ENCODE measurements around the gene MRPL20.

DNA sequence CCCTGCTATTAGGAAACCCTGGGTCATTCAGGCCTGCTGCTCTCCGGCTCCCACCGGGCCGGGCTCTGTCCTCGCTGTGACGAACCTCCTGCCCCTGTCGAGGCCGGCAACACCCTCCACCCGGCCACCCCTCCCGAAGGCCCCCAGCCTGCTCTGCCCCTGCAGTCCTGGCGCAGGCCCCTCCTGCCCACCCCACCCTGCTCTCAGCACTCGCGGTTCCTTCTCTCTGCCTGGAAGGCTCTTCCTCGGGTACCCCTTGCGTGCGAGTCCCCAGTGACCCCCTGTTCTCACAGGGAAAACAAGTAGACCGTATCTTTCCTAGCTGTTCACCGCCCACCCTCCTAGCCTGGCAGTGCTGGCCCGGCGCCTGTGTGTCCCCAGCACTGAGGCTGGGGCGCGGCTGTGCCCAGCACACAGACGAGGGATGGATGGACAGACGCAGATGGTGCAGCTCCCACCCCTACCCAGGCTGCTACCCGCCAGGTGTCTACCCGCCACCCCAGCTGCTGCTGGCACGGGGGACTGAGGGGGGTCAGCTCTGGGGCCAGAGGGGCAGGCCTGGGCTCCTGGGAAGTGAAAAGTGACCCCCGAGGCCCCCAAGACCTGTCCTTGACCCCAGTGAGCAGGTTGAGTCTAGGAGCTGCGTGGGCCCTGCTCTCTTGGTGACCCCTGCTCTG lies 25.3 kb upstream of the MRPL20 start:
- TF ChIP-seq, protein P1, sequence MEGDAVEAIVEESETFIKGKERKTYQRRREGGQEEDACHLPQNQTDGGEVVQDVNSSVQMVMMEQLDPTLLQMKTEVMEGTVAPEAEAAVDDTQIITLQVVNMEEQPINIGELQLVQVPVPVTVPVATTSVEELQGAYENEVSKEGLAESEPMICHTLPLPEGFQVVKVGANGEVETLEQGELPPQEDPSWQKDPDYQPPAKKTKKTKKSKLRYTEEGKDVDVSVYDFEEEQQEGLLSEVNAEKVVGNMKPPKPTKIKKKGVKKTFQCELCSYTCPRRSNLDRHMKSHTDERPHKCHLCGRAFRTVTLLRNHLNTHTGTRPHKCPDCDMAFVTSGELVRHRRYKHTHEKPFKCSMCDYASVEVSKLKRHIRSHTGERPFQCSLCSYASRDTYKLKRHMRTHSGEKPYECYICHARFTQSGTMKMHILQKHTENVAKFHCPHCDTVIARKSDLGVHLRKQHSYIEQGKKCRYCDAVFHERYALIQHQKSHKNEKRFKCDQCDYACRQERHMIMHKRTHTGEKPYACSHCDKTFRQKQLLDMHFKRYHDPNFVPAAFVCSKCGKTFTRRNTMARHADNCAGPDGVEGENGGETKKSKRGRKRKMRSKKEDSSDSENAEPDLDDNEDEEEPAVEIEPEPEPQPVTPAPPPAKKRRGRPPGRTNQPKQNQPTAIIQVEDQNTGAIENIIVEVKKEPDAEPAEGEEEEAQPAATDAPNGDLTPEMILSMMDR (optimal IDR thresholded peaks at IDR 0.05 in 1 of 3, IDR thresholded peaks at IDR 0.05 in 1 of 3, conservative IDR thresholded peaks at IDR 0.05 in 1 of 3; ENCODE audit: extremely low read depth in 1 of 3, insufficient read depth in 2 of 3, low read length in 3 of 3), result no peak
- no peak for TF ChIP-seq EZH2 (IDR thresholded peaks at IDR 0.05; ENCODE audit: low read length)

All from keratinocyte (primary cell).